Measurements from ENCODE around the gene SLC16A3. TPM values are rescaled to one million over a fixed set of nuclear protein-coding genes. Genes with fewer than 3 reads are reported as not detected.

The SLC16A3 gene
- polyA plus RNA-seq, 3 donors = 26.3 to 103 (median 35.3) TPM

DNA sequence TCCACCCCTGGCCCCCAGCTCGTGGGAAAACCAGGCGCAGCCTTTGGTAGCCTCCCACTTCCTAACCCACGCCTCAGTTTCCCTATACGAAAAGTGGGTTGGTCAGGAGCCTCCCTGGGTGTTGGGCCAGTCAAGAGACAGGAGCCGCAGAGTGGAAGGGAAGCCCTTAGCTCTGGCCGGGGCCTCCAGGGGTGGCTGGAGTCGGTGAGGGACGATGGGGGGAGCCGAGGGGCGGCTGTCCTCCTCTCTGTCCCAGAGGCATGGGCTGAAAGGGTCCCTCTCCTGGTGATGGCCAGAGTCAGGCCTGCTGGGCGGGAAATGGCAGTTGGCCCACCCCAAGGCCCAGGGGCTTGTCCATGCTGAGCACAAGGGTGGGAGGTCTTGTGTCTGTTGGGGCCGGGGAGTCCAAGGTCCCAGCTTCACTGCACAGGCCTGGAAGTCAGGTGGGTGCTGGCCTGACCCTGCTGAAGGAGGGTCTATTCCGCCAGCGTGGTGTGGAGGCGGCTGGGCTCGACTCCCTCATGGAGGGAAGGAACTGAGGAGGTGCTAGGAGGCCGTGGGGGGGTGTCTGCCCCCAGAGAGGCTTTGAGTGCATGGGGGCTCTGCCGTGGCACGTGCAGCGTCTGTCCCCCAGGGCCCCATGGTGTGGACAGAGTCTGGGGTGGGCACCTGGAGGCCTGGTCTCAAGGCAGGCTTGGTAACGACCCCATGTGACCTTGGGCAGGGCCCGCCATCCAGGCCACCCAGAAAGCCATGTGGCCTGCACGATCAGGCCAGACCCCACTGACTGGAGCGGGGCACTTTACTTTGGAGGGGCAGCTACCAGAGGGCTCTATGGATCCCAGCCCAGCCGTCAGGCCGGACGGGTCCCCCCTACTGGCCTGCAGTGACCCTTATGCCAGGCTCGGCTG is 1.1 kb downstream of the SLC16A3 start:
- Histone ChIP-seq H3K79me2 (ENCODE audit: insufficient read depth, low read length) (peaks cover 81% of the 10 kb centered on the region), H3K4me3 (replicated peaks in 1 of 3; ENCODE audit: low read depth in 2 of 3, low read length in 3 of 3) (peak overlapping the region; percentile 90 to 100 (median 100)), H3K9ac (ENCODE audit: insufficient read depth, low read length, poor library complexity, severe bottlenecking) (peak overlapping the region; percentile 96), H4K20me1 (ENCODE audit: insufficient read depth, low read length) (peaks cover 60% of the 10 kb centered on the region), H2AFZ (ENCODE audit: insufficient read depth, low read depth, low read length, poor library complexity, severe bottlenecking) (no peak overlapping the region), H3K27ac (ENCODE audit: low read depth in 1 of 2, low read length in 2 of 2) (peak overlapping the region; percentile 82 to 95), H3K9me3 (replicated peaks in 1 of 2; ENCODE audit: control insufficient read depth in 1 of 2, insufficient read depth in 1 of 2, low read length in 2 of 2) (no peaks in the 10 kb centered on the region), H3K4me2 (replicated peaks; ENCODE audit: extremely low read depth, low read length, poor library complexity, severe bottlenecking) (peak overlapping the region; percentile 98), H3K36me3 (replicated peaks in 1 of 2; ENCODE audit: control insufficient read depth in 1 of 2, insufficient read depth in 2 of 2, low read length in 2 of 2) (peaks cover 5 to 18% of the 10 kb centered on the region in 2 donors), H3K27me3 (ENCODE audit: control insufficient read depth in 2 of 2, insufficient read depth in 2 of 2, low read length in 2 of 2) (no peaks in the 10 kb centered on the region), H3K4me1 (ENCODE audit: control insufficient read depth in 1 of 2, insufficient read depth in 2 of 2, low read length in 2 of 2) (peaks cover 63 to 76% of the 10 kb centered on the region in 2 donors)
- Mint-ChIP-seq H3K27me3 (ENCODE audit: low read depth in 3 of 3) (no peaks in the 10 kb centered on the region), H3K9me3 (no peaks in the 10 kb centered on the region), H3K27ac (peak overlapping the region; percentile 86 to 94 (median 90)), H3K4me1 (peaks cover 35% of the 10 kb centered on the region), H3K4me3 (peak overlapping the region; percentile 97 to 99), H3K36me3 (peaks cover 3 to 21% of the 10 kb centered on the region in 2 donors)
- intact Hi-C loops (cut with micrococcal nuclease) = loop anchor here (1.0 to 10.0 kb wide), 4 partner anchors 7 to 195 kb away; partner anchors contain the start of genes DCXR (in 1 of the 2) and RAC3 (in 1 of the 2)
- 61% methylated on average over 24 of the region's 28 CpGs for WGBS (ENCODE audit: insufficient coverage)
- TF ChIP-seq, protein P1, sequence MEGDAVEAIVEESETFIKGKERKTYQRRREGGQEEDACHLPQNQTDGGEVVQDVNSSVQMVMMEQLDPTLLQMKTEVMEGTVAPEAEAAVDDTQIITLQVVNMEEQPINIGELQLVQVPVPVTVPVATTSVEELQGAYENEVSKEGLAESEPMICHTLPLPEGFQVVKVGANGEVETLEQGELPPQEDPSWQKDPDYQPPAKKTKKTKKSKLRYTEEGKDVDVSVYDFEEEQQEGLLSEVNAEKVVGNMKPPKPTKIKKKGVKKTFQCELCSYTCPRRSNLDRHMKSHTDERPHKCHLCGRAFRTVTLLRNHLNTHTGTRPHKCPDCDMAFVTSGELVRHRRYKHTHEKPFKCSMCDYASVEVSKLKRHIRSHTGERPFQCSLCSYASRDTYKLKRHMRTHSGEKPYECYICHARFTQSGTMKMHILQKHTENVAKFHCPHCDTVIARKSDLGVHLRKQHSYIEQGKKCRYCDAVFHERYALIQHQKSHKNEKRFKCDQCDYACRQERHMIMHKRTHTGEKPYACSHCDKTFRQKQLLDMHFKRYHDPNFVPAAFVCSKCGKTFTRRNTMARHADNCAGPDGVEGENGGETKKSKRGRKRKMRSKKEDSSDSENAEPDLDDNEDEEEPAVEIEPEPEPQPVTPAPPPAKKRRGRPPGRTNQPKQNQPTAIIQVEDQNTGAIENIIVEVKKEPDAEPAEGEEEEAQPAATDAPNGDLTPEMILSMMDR (IDR thresholded peaks at IDR 0.05) = no peak
- no peak for DNase-seq

DNA sequence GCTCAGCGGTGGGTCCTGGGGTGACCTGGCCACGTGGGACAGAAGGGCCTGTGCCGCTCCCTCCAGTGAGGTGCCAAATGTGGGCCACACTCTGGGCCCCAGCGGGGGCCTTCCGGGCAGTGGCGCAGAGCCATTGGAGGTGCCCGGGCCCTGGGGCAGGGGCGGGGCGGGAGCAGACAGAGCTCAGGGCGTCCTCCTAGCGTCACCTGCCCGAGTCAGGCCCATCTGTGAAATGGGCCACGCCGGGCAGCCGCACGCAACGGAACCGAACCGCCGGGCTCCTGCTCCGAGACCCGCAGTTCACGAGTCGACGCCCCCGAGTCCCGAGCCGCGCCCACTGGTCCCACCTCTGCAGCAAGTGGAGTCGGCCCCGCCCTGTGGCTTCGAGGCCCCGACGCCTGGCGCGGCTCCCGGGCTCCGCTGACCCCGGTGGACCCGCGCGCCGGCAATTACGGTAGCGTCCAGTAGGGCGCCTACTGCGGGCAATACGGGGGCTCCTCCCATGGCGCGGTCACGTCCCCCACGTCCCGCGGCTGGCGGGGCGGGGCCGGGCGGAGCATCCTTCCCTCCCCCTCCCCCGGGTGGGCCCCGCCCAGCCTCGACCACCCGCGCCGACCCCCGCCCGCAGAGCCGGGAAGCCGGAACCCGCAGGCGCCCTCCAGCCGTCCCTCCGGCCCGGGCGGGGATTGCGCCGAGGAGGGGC is 1.9 kb downstream of the SLC16A3 start:
- peak; percentile 72 to 82 (median 74) for DNase-seq
- no peak overlapping the region for H2AFZ ChIP-seq (ENCODE audit: insufficient read depth, low read depth, low read length, poor library complexity, severe bottlenecking)
- peaks cover 68% of the 10 kb centered on the region for H4K20me1 ChIP-seq (ENCODE audit: insufficient read depth, low read length)
- TF ChIP-seq, protein P1 (IDR thresholded peaks at IDR 0.05) = peak; percentile 85
- H3K27ac Mint-ChIP-seq = peak overlapping the region; percentile 43 to 94 (median 89)
- peaks cover 67 to 84% of the 10 kb centered on the region in 2 donors for H3K4me1 ChIP-seq (ENCODE audit: control insufficient read depth in 1 of 2, insufficient read depth in 2 of 2, low read length in 2 of 2)
- peak overlapping the region; percentile 98 for H3K4me2 ChIP-seq (replicated peaks; ENCODE audit: extremely low read depth, low read length, poor library complexity, severe bottlenecking)
- peak overlapping the region; percentile 82 to 95 for H3K27ac ChIP-seq (ENCODE audit: low read depth in 1 of 2, low read length in 2 of 2)
- peaks cover 89% of the 10 kb centered on the region for H3K79me2 ChIP-seq (ENCODE audit: insufficient read depth, low read length)
- no peaks in the 10 kb centered on the region for H3K27me3 ChIP-seq (ENCODE audit: control insufficient read depth in 2 of 2, insufficient read depth in 2 of 2, low read length in 2 of 2)
- peaks cover 3 to 28% of the 10 kb centered on the region in 2 donors for H3K36me3 Mint-ChIP-seq
- H3K4me3 ChIP-seq (replicated peaks in 1 of 3; ENCODE audit: low read depth in 2 of 3, low read length in 3 of 3) = peak overlapping the region; percentile 90 to 100 (median 100)
- peak overlapping the region; percentile 96 for H3K9ac ChIP-seq (ENCODE audit: insufficient read depth, low read length, poor library complexity, severe bottlenecking)
- no peaks in the 10 kb centered on the region for H3K9me3 Mint-ChIP-seq
- intact Hi-C loops (cut with micrococcal nuclease) = loop anchor here (2.0 to 10.0 kb wide), 3 partner anchors 14 to 196 kb away; partner anchors contain the start of genes DCXR (in 1 of the 2) and RAC3 (in 1 of the 2)
- H3K9me3 ChIP-seq (replicated peaks in 1 of 2; ENCODE audit: control insufficient read depth in 1 of 2, insufficient read depth in 1 of 2, low read length in 2 of 2) = no peaks in the 10 kb centered on the region
- H3K4me1 Mint-ChIP-seq = peaks cover 43% of the 10 kb centered on the region
- H3K36me3 ChIP-seq (replicated peaks in 1 of 2; ENCODE audit: control insufficient read depth in 1 of 2, insufficient read depth in 2 of 2, low read length in 2 of 2) = peaks cover 9 to 25% of the 10 kb centered on the region in 2 donors
- 5% methylated on average over 64 of the region's 76 CpGs for WGBS (ENCODE audit: insufficient coverage)
- peak overlapping the region; percentile 97 to 99 for H3K4me3 Mint-ChIP-seq
- H3K27me3 Mint-ChIP-seq (ENCODE audit: low read depth in 3 of 3) = no peaks in the 10 kb centered on the region
